HepG2 (cell line): Measurements from ENCODE around the gene DDX23. TPM values are rescaled to one million over a fixed set of nuclear protein-coding genes. Genes with fewer than 3 reads are reported as not detected.
A peak's percentile ranks its signal among the peaks of the same experiment; 100 is the strongest.

Experiments
- ATAC-seq: fragments of 200-7000 bp; cut with Tn5 transposase; 3 replicates; pipeline ENCODE4 v1.9.1; 2020; ENCODE audit warnings: mild to moderate bottlenecking, moderate library complexity
- BruUV-seq: library from RNA; stranded (reverse); fragments of 400-500 nt; replicated peaks from 2 replicates; lab custom pipeline; 2021; lab: Mats Ljungman, UMichigan
- CTCF ChIA-PET: fragments of 300-600 bp; formaldehyde crosslinking; extraction: SDS; loops from one replicate; lab custom pipeline; 2021; ENCODE audit warnings: low total read pairs, inconsistent platforms, low intra/inter-chr PET ratio; lab: Yijun Ruan, JAX
- POLR2A ChIA-PET: fragments of 350-600 bp; sonication (Branson Sonifier 250); formaldehyde crosslinking; loops from one replicate; lab custom pipeline; 2020; ENCODE audit warnings: antibody characterized with exemption, inconsistent platforms; lab: Yijun Ruan, JAX
- DNase-seq: peaks from one replicate; pipeline ENCODE4 v3.0.0-alpha.2; 2015; ENCODE audit warnings: low spot score
- FAIRE-seq: peaks from 3 replicates; lab custom pipeline; 2011; peaks lifted over from hg19 to GRCh38; lab: Jason Lieb, UNC
- H2AFZ ChIP-seq: one replicate; pipeline ENCODE4 v1.6.1; 2011; ENCODE audit warnings: low read length, inconsistent platforms
- H3K27ac ChIP-seq: fragments of 300-600 bp; 3 replicates; pipeline ENCODE4 v1.8.0; 2011; ENCODE audit warnings: mixed run types, mild to moderate bottlenecking, mixed read lengths, low read length, inconsistent platforms; ENCODE audit not compliant: insufficient read depth; ENCODE audit errors: extremely low read length
- H3K27me3 ChIP-seq, 2 experiments: fragments of 200-600 bp in 1 of 2; 2 replicates in 1 of 2; 3 replicates in 1 of 2; pipeline versions ENCODE4 v1.6.0 to v1.8.0; 2011; ENCODE audit warnings: low read length in 2 of 2, mild to moderate bottlenecking in 2 of 2, moderate library complexity in 2 of 2, inconsistent platforms in 1 of 2; ENCODE audit not compliant: insufficient read depth in 2 of 2, control insufficient read depth in 1 of 2
- H3K36me3 ChIP-seq, 2 experiments: fragments of 200-600 bp in 1 of 2; replicated peaks in 1 of 2; 2 replicates in 1 of 2; 3 replicates in 1 of 2; pipeline versions ENCODE4 v1.5.1 to v1.8.0; 2011; ENCODE audit warnings: low read length in 2 of 2, inconsistent platforms in 1 of 2; ENCODE audit not compliant: insufficient read depth in 2 of 2, control insufficient read depth in 1 of 2
- H3K4me1 ChIP-seq: 2 replicates; pipeline ENCODE4 v1.5.1; 2012; ENCODE audit warnings: low read length, inconsistent platforms; ENCODE audit not compliant: insufficient read depth
- H3K4me2 ChIP-seq: 2 replicates; pipeline ENCODE4 v1.6.0; 2011; ENCODE audit warnings: low read depth, low read length, inconsistent platforms
- H3K4me3 ChIP-seq, 3 experiments: fragments of 200-600 bp in 1 of 3; sonication (generic), shearing (Covaris generic) in 1 of 3; replicated peaks in 1 of 3; 2 replicates each; pipeline ENCODE4 v1.5.1; 2011 to 2016; ENCODE audit warnings: low read length in 3 of 3, inconsistent platforms in 2 of 3, low read depth in 2 of 3, mild to moderate bottlenecking in 2 of 3, control low read depth in 1 of 3, mixed read lengths in 1 of 3; ENCODE audit not compliant: insufficient read depth in 1 of 3
- H3K79me2 ChIP-seq: one replicate; pipeline ENCODE4 v1.6.1; 2011; ENCODE audit warnings: low read length, inconsistent platforms; ENCODE audit not compliant: insufficient read depth
- H3K9ac ChIP-seq: 2 replicates; pipeline ENCODE4 v1.6.0; 2011; ENCODE audit warnings: mild to moderate bottlenecking, low read depth, low read length, inconsistent platforms; ENCODE audit not compliant: insufficient read depth
- H3K9me3 ChIP-seq: 2 replicates; pipeline ENCODE4 v1.5.1; 2012; ENCODE audit warnings: mild to moderate bottlenecking, low read length
- H4K20me1 ChIP-seq: 2 replicates; pipeline ENCODE4 v1.6.0; 2011; ENCODE audit warnings: inconsistent platforms, mild to moderate bottlenecking, low read length, moderate library complexity; ENCODE audit not compliant: insufficient read depth
- CC2D1A ChIP-seq: sonication (generic); formaldehyde crosslinking; IDR thresholded peaks from 2 replicates; pipeline ENCODE4 v1.8.1; 2023; ENCODE audit warnings: mild to moderate bottlenecking, missing genetic modification reagents
- RARA ChIP-seq: IDR thresholded peaks from 2 replicates; pipeline ENCODE4 v1.6.1; 2016; ENCODE audit warnings: missing genetic modification reagents, missing compliant biosample characterization
- RFX3 ChIP-seq: IDR thresholded peaks from 2 replicates; pipeline ENCODE4 v1.6.1; 2016; ENCODE audit warnings: missing biosample characterization, missing genetic modification reagents
- SMAD9 ChIP-seq: sonication (generic); formaldehyde crosslinking; IDR thresholded peaks from 2 replicates; pipeline ENCODE4 v1.5.1; 2020; ENCODE audit warnings: mild to moderate bottlenecking, missing genetic modification reagents
- TCF7L2 ChIP-seq: IDR thresholded peaks from 2 replicates; pipeline ENCODE4 v1.6.1; 2011; ENCODE audit warnings: mild to moderate bottlenecking, low read depth, low read length, moderate library complexity
- ZNF12 ChIP-seq: sonication (generic); formaldehyde crosslinking; IDR thresholded peaks from 2 replicates; pipeline ENCODE4 v1.5.0; 2020; ENCODE audit warnings: missing genetic modification reagents
- ZNF264 ChIP-seq: sonication (generic); formaldehyde crosslinking; IDR thresholded peaks from 2 replicates; pipeline ENCODE4 v1.4.0; 2020; ENCODE audit warnings: missing genetic modification reagents
- ZNF7 ChIP-seq: IDR thresholded peaks from 2 replicates; pipeline ENCODE4 v1.6.1; 2016; ENCODE audit warnings: missing biosample characterization, missing genetic modification reagents
- ZNF75D ChIP-seq: sonication (generic); formaldehyde crosslinking; IDR thresholded peaks from 2 replicates; pipeline ENCODE4 v1.8.1; 2023; ENCODE audit warnings: missing genetic modification reagents, mild to moderate bottlenecking, borderline replicate concordance
- ZNF775 ChIP-seq: sonication (generic); formaldehyde crosslinking; IDR thresholded peaks from 2 replicates; pipeline ENCODE4 v1.4.0; 2020; ENCODE audit warnings: missing genetic modification reagents, mild to moderate bottlenecking, moderate library complexity, borderline replicate concordance
- WGBS: methylation state at CpG from one replicate; pipeline ENCODE4 v1.1.6; 2017; ENCODE audit warnings: low lambda C conversion rate; 5-methylcytosine and 5-hydroxymethylcytosine counted together
- in situ Hi-C: cut with HindIII; loops from 2 replicates; pipeline ENCODE4 v1.10.0; 2017; ENCODE audit warnings: low pct_unique_long_range_greater_than_20kb; ENCODE audit not compliant: extremely low pct_ligation_motif_present
- intact Hi-C: fragments of 100-400 bp; cut with micrococcal nuclease; formaldehyde crosslinking; loops from one replicate; pipeline ENCODE4 v1.10.0; 2022; ENCODE audit not compliant: unreplicated experiment
- polyA plus RNA-seq, 8 experiments: library from polyadenylated mRNA; depleted of rRNA in 3 of 8; stranded (reverse) in 7 of 8; unstranded in 1 of 8; fragments of >200 nt; fragmentation: Illumina TruSeq in 4 of 8; extraction: Trizol in 4 of 8; gene quantifications; 2 replicates each; pipeline versions ENCODE4 v1.2.1 to v1.2.3, GENCODE V29; 2011 to 2016; ENCODE audit warnings: low read depth in 4 of 8, missing spikeins in 1 of 8, mixed read lengths in 1 of 8; ENCODE audit not compliant: insufficient read depth in 1 of 8
- total RNA-seq, 5 experiments: library from RNA; depleted of rRNA; stranded (reverse); fragments of >200 nt; fragmentation: Illumina TruSeq; extraction: Trizol; gene quantifications; 2 replicates each; pipeline ENCODE4 v1.2.3, GENCODE V29; 2016; ENCODE audit warnings: low read depth in 1 of 5
- TF ChIP-seq, protein P1 (sequence below): sonication (generic); formaldehyde crosslinking; IDR thresholded peaks from 2 replicates; pipeline ENCODE4 v1.4.0; 2020; ENCODE audit warnings: missing genetic modification reagents, low read depth, mild to moderate bottlenecking, borderline replicate concordance
- TF ChIP-seq, protein P2 (sequence below): sonication (generic); formaldehyde crosslinking; IDR thresholded peaks from 2 replicates; pipeline ENCODE4 v1.8.1; 2022; ENCODE audit warnings: mild to moderate bottlenecking, missing genetic modification reagents
- TF ChIP-seq, protein P3 (sequence below): IDR thresholded peaks from 2 replicates; pipeline ENCODE4 v1.4.0; 2020; ENCODE audit warnings: mild to moderate bottlenecking, missing genetic modification reagents
- TF ChIP-seq, protein P4 (sequence below): sonication (generic); formaldehyde crosslinking; IDR thresholded peaks from 2 replicates; pipeline ENCODE4 v1.5.0; 2020; ENCODE audit warnings: mild to moderate bottlenecking, missing genetic modification reagents

DDX23 gene
- total and polyA plus RNA-seq, 2 of the 13 experiments (the other 11 are each of a cell fraction or from before 2014, with no cell fraction given): 35.7 to 90.0 TPM

DNA sequence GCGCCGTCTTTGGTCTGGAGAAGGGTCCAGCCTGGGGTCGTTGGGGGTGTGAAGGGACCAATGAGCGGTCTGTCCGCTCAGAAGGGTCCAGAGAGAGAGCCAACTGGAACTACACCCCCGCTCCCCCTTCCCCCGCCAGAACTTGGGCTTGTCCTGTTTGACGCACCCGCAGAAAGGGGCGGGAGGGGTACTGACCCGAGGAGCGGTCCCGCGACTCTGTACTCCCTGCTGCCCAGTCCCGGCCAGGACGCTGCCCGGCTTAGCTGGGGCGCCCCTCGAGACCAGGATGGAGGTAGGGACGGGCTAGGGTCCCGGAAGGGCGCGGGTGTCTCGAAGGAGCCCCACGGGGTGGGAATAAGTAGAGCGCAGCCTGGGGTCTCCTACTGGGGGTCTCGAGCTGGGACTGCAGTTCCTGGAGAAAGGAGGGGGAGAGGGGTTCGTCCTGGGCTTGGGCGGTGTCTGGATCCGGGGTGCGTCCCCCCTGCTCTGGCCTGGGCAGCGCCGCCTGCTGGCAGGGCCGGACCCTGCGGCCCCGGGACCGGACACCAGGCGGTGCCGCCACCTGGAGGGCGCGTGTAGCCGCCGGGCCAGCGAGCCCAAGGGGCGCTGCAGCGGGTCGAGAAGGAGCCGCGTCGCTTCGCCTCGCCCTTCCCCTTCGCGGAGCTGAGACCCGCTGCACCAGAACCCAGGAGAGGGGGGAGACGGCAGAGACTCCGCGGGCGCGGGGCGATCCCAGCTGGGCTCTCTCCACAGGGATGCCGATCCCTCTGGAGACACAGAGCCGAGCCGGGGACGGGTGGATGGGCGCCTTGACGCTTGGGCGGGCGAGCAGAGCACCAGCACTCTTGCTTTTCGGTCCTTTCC is 37.5 kb downstream of the DDX23 start:
- no peak for FAIRE-seq
- no peaks in the 10 kb centered on the region for H3K9me3 ChIP-seq
- no peaks in the 10 kb centered on the region for H3K79me2 ChIP-seq
- peak overlapping the region; percentile 60 to 76 (median 72) for H3K4me3 ChIP-seq
- H3K4me1 ChIP-seq: peaks cover 57% of the 10 kb centered on the region
- 10% methylated on average over 15 of the region's 70 CpGs for WGBS
- DNase-seq: peak; percentile 42
- in situ Hi-C loops (no loop called here), intact Hi-C loops (no loop called here)
- ChIA-PET CTCF (interaction anchor here (1.4 to 2.5 kb wide), 2 partner anchors 18 to 61 kb away, joined by 7 to 9 read pairs; no protein-coding TSS in a partner anchor), POLR2A (interaction anchor here (0.7 to 1.8 kb wide), 6 partner anchors 12 to 53 kb away, joined by 4 to 7 read pairs (median 5); partner anchors contain the start of genes ADCY6 and DDX23)
- H3K4me2 ChIP-seq: peak overlapping the region; percentile 94
- no peak overlapping the region for H3K27ac ChIP-seq
- BruUV-seq: no TSS peak
- peaks cover 8 to 56% of the 10 kb centered on the region in 2 experiments for H3K27me3 ChIP-seq
- H3K36me3 ChIP-seq: no peaks in the 10 kb centered on the region
- 0 out of 2 replicates have a peak, but pooled peaks cover 3% of the 10 kb centered on the region for H4K20me1 ChIP-seq
- ATAC-seq: peak; percentile 84
- peak overlapping the region; percentile 34 for H3K9ac ChIP-seq
- H2AFZ ChIP-seq: no peak overlapping the region
- TF ChIP-seq ZNF7 (CRISPR knock-in tag) (no peak), ZNF75D (CRISPR knock-in tag) (no peak), ZNF12 (CRISPR knock-in tag) (no peak), SMAD9 (CRISPR knock-in tag) (no peak), TCF7L2 (no peak), ZNF775 (CRISPR knock-in tag) (no peak), RFX3 (CRISPR knock-in tag) (no peak), CC2D1A (CRISPR knock-in tag) (0 out of 2 replicates have a peak, but pooled peaks have one; percentile 66), ZNF264 (CRISPR knock-in tag) (no peak), RARA (CRISPR knock-in tag) (no peak)
- TF ChIP-seq, protein P1, sequence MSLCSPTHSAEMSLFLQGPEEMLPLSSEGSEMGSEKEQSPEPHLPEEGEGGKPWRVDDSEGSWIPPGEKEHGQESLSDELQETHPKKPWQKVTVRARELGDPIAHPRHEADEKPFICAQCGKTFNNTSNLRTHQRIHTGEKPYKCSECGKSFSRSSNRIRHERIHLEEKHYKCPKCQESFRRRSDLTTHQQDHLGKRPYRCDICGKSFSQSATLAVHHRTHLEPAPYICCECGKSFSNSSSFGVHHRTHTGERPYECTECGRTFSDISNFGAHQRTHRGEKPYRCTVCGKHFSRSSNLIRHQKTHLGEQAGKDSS (CRISPR knock-in tag): no peak
- TF ChIP-seq, protein P2, sequence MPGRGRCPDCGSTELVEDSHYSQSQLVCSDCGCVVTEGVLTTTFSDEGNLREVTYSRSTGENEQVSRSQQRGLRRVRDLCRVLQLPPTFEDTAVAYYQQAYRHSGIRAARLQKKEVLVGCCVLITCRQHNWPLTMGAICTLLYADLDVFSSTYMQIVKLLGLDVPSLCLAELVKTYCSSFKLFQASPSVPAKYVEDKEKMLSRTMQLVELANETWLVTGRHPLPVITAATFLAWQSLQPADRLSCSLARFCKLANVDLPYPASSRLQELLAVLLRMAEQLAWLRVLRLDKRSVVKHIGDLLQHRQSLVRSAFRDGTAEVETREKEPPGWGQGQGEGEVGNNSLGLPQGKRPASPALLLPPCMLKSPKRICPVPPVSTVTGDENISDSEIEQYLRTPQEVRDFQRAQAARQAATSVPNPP (CRISPR knock-in tag): no peak
- TF ChIP-seq, protein P3, sequence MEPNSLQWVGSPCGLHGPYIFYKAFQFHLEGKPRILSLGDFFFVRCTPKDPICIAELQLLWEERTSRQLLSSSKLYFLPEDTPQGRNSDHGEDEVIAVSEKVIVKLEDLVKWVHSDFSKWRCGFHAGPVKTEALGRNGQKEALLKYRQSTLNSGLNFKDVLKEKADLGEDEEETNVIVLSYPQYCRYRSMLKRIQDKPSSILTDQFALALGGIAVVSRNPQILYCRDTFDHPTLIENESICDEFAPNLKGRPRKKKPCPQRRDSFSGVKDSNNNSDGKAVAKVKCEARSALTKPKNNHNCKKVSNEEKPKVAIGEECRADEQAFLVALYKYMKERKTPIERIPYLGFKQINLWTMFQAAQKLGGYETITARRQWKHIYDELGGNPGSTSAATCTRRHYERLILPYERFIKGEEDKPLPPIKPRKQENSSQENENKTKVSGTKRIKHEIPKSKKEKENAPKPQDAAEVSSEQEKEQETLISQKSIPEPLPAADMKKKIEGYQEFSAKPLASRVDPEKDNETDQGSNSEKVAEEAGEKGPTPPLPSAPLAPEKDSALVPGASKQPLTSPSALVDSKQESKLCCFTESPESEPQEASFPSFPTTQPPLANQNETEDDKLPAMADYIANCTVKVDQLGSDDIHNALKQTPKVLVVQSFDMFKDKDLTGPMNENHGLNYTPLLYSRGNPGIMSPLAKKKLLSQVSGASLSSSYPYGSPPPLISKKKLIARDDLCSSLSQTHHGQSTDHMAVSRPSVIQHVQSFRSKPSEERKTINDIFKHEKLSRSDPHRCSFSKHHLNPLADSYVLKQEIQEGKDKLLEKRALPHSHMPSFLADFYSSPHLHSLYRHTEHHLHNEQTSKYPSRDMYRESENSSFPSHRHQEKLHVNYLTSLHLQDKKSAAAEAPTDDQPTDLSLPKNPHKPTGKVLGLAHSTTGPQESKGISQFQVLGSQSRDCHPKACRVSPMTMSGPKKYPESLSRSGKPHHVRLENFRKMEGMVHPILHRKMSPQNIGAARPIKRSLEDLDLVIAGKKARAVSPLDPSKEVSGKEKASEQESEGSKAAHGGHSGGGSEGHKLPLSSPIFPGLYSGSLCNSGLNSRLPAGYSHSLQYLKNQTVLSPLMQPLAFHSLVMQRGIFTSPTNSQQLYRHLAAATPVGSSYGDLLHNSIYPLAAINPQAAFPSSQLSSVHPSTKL (CRISPR knock-in tag): no peak
- TF ChIP-seq, protein P4, sequence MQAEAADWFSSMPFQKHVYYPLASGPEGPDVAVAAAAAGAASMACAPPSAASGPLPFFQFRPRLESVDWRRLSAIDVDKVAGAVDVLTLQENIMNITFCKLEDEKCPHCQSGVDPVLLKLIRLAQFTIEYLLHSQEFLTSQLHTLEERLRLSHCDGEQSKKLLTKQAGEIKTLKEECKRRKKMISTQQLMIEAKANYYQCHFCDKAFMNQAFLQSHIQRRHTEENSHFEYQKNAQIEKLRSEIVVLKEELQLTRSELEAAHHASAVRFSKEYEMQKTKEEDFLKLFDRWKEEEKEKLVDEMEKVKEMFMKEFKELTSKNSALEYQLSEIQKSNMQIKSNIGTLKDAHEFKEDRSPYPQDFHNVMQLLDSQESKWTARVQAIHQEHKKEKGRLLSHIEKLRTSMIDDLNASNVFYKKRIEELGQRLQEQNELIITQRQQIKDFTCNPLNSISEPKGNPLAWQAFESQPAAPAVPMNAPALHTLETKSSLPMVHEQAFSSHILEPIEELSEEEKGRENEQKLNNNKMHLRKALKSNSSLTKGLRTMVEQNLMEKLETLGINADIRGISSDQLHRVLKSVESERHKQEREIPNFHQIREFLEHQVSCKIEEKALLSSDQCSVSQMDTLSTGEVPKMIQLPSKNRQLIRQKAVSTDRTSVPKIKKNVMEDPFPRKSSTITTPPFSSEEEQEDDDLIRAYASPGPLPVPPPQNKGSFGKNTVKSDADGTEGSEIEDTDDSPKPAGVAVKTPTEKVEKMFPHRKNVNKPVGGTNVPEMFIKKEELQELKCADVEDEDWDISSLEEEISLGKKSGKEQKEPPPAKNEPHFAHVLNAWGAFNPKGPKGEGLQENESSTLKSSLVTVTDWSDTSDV: 0 out of 2 replicates have a peak, but pooled peaks have one; percentile 75
